A673 (cell line): ENCODE results near the gene NAT14.

Experiments
- CTCF ChIP-seq: fragments of 300-800, 200-600 bp; sonication (generic); conservative IDR thresholded peaks from 2 replicates; pipeline ENCODE4 v1.5.1; 2017; ENCODE audit warnings: low read depth, mild to moderate bottlenecking, antibody characterized with exemption, low read length, moderate library complexity, mixed read lengths
- EZH2 ChIP-seq: fragments of 200-600 bp; sonication (generic); IDR thresholded peaks from 2 replicates; pipeline ENCODE4 v1.6.1; 2017; ENCODE audit warnings: borderline replicate concordance, low read depth, mild to moderate bottlenecking, mixed read lengths, antibody characterized with exemption, low read length; ENCODE audit not compliant: poor library complexity, severe bottlenecking

GRCh38 chr19:55446060-55446459 lies 38.9 kb upstream of the NAT14 start:
- TF ChIP-seq CTCF (no peak), EZH2 (no peak)
